ENCODE data around the gene CLEC1B.
"Not testable (repeated sequence)": the region's sequence is repeated elsewhere in the genome, so short reads cannot be mapped to it uniquely, and the experiment has no call there.

CLEC1B gene

DNA sequence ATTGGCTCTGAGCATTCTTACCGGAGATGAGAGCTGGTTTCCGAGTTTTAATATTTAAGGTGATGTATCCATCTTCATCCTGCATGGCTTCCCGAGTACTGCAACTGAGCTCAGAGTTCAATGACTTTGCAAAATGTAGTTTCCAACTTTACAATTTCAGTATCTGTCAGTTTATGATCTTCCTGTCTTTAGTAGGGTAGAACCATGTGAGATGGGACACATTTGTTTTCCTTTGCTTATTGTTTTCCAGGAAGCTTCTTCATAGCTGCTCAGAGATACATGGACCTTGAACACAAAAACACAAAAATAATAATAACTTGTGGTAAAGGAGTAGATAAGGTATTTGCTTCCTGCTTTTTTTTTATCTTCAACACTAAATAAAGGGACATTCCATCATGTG, at the start of gene CLEC1B:
TSS of gene CLEC1B (minus strand) at position 106 of the 400 bp plus-strand sequence. CDS start at position 85, 21 bp downstream.
- no peak for DNase-seq

DNA sequence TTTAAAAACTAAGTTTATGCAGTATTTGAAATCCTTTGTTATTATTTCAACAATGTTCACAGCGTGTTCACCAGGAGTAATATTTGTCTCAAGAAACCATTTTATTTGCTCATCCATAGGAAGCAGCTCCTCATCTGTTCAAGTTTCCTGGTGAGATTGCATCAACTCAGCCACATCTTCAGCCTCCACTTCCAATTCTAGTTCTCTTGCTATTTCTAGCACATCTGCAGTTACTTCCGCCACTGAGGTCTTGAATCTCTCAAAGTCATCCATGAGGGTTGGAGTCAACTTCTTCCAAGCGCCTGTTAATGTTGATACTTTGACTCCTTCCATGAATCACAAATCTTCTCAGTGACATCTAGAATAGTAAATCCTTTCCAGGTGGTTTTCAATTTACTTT, 49.6 kb upstream of the CLEC1B start:
- no peak for DNase-seq

GRCh38 chr12:10042167-10042566, 43.2 kb upstream of the CLEC1B start:
- DNase-seq: no peak

DNA sequence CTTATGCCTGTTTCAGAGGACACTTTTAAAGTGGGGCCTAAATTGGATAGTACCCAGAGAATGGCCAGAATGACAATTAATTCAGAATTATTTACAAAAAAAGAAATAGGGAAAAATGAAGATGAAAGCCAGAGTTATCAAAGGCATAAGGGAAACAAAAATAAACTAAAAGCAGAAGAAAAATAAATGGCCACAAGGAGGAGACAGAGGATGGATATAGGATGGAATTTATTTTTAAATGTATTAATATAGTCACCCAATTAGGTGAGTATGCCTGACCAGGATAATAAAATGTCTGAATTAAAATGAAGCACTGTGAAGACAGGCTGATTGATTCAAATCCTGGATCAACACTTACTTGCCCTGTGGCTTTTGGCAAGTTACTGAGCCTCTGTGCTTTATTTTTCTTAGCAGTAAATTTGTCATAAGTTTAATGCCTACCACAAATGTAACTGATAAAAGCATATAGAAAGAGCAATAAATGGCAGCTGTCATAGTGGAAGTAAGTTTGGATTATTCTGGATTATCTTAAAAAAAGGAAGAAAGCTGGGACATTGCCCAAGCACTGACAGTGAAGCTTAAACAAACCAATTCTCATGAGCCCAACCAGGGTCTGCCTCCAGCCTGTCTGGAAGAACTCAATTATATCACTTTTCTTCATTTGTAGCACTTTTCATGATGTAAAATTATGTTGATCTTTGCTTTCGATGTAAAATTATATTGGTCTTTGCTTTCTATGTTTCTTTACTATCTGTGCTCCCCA, 35.0 kb upstream of the CLEC1B start:
- no peak for DNase-seq

DNA sequence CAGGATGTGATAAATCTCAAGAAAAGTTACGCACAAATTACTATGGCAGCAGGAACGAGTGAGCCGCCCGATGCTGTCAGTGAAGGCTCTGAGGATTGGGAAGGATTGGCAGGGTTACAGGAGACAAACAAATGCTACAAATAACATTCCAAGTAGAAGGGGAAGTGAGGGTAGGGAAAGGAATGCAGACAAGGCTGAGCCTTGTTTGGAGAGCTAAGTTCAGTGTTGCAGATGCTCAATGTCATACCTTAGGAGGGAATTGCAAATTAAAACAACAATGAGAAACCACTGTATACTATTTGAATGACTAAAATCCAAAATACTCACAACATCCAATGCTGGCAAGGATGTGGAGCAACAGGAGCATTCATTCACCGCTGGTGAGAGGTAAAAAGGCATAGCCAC, 32.9 kb upstream of the CLEC1B start:
- no peak for DNase-seq

DNA sequence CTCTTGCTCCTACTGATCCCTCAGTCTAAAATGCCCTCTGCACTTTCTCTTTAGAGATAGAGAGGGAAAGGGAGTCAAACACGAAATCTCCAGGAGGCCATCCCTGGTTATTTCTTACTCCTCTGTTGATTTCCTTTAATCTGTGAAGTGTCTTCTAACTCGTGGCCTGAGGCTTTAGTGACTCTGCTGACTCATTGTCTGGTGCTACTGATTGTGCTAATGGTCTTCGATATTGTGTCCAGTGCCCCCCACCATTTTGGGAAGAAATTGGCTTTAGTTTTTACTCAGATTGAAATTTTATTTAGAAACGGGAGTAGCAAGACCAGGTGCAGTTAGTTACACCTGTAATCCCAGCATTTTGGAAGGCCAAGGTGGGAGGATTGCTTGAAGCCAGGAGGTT, 32.4 kb upstream of the CLEC1B start:
- DNase-seq: no peak

DNA sequence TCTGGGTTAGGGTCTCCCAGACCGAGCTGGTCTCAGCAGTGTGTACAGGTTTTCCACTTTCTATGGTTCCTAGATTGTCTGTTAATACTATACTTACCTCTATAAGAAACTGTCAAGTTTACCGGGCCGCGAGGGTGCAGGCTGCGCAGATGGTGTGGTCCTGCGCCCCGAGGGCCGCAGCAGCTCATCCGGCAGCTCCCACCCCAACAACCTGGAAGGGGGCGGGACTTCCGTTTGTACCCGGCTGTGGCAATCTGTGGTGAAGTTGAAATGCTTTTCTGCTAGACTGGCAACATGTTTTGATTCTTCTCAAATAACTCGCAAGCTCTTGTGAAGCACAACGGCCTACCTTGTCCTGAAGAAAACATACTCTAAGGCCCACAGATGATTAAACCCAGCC, 31.5 kb upstream of the CLEC1B start, which contains the start of gene CLEC9A:
TSS of gene CLEC9A (plus strand) at position 237 of the 400 bp plus-strand sequence. CDS start 22,006 bp downstream, outside the sequence.
- DNase-seq: no peak

DNA sequence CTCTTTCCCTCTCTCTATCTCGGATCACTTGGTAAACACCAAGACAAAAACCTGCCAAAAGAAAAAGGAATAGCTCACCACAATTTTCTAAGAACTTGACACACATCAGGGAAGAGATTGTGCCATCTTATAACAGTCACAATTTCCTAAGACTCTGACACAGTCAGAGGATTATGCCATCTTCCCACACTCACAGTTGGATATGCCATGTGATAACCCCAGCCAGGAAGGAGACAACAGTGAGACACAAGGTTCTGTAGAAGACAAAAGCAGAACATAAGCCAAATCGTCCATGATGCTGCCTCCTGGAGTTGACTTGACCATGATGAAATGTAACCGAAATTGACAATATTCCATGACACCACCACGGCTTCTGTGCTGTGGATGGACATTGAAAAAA, 28.8 kb upstream of the CLEC1B start:
- DNase-seq: no peak

DNA sequence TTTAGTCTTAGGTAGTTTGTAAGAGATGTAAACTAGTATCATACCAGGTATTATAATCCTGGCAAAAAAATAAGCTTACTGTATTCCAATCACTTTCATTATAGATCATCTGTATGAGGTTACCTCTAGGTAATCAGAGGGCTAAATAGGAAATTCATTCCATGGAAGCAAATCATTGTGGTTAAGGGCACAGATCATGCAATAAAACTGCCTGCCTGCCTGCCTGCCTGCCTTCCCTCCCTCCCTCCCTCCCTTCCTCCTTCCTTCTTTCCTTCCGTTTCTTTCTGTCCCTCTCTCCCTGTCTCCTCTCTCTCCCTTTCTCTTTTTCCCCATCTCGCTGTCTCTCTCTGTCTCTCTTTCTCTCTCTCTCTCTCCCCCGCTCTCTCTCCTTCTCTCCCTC, 28.4 kb upstream of the CLEC1B start:
- DNase-seq: no peak

DNA sequence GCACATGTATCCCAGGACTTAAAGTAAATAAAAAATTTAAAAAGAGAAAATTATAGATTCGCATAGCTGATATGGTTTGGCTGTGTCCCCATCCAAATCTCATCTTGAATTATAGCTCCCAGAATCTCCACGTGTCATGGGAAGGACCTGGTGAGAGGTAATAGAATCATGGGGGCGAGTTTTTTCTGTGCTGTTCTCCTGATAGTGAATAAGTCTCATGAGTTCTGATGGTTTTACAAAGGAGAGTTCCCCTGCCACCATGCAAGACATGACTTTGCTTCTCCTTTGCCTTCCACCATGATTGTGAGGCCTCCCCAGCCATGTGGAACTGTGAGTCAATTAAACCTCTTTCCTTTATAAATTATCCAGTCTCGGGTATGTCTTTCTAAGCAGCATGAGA, 27.7 kb upstream of the CLEC1B start:
- DNase-seq: not testable (repeated sequence)

- DNase-seq: no peak
Measured at GRCh38 chr12:10025236-10025635, 26.3 kb upstream of the CLEC1B start.

- DNase-seq: no peak
Measured at GRCh38 chr12:10021342-10021741, 22.4 kb upstream of the CLEC1B start.

DNA sequence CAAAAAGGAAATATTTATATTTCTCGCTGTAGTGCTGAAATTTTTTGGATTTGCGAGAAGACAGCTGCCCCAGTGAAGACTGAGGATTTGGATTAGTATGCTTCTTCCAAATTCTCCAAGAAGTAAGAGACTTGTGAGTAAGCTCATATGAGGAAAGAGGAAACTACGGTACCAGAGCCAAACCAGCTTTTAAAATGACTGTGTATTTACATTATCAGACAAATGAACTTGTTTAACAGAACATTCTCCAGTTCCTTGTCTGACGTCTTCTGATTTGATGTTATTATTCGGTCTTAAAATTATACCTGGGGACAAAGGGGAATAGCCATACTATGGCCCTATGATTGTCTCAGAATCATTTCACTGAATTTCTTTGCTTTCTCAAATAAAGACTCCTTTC, 19.5 kb upstream of the CLEC1B start:
- DNase-seq: no peak

DNA sequence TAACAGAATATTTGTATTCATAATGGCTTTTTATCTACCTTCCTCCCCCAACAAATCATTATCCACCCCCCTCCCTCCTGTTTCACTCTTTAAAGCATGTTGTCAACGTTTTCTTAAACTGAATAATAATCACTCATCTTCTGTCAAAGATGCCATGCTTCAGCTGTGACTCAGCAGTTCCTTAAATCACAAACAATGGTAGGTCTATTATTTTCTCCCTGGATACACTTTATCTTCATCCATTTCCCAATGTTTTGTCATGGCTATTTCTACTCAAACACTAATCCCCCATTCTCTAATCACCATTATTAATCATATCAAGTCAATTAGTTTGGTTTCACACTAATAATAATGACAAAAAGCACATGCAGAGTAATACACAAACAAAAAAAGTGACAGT, 18.0 kb upstream of the CLEC1B start:
- no peak for DNase-seq

DNA sequence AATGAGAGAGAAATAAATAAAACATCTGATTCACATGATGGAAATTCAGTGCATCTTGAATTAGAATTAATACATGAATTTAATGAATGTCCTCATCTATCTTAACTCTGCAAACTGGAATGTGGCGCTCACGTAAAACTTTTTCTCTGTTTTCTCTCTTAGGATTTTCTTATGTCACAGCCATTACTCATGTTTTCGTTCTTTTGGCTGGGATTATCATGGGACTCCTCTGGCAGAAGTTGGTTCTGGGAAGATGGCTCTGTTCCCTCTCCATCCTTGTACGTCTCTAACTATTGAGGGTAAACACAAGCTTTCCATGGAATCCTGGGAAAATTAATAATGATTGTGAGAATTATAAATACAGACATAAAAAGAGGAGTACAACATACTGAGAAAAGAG, 16.5 kb upstream of the CLEC1B start:
- DNase-seq: no peak

DNA sequence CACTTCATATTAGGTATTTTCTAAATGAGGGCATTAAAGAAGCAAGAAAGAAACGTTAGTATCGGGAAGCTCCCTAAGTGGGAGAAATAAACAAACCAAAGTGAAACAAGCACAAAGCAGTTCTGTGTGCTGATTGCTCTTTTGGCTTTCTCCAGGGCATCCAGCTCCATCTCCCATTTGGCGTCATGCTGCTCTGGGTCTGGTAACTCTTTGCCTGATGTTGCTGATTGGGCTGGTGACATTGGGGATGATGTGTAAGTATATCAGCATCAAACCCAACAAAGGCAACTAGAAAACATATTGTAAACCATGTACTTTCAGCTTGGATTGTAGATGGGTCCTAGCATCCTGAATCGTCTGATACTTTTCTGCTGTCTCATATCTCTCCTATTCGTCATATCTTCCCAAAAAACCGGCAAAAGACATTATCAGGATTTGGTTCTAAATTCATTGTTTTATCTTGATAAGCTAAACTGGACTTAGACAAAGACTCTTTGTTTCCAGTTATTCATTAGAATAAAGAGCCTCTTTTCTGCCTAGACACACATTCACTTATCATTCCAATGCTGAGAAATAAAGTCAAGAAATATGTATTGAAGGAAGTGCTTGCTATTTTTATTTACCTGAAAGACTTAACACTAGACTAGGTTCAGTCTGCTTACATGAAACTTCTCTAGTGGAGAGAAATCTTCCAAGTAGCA, 13.9 kb upstream of the CLEC1B start:
- DNase-seq: no peak

GRCh38 chr12:10001171-10001776, 2.4 kb upstream of the CLEC1B start:
- DNase-seq: no peak

DNA sequence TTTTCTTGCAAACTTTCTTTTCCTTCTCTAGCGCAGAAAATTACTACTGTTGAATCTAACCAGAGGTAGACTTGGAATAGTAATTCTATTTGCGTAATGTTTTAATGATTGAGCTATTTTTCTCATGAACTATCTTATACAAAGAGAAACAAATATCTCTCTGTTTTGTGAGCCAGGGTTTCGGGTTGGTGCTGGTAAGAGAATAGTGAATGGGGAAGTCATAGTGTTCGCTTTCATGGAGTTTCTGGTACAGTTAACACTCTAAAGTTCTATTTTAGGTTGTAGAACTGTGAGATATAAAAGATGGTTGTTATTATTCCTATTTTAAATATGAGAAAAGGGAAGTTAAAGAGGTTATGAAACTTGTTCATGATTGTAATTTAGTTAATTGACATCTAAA, 6.6 kb downstream of the CLEC1B start:
- no peak for DNase-seq

GRCh38 chr12:9991876-9992275, 7.0 kb downstream of the CLEC1B start:
- no peak for DNase-seq

GRCh38 chr12:9980126-9980525, 18.8 kb downstream of the CLEC1B start:
- DNase-seq: no peak

DNA sequence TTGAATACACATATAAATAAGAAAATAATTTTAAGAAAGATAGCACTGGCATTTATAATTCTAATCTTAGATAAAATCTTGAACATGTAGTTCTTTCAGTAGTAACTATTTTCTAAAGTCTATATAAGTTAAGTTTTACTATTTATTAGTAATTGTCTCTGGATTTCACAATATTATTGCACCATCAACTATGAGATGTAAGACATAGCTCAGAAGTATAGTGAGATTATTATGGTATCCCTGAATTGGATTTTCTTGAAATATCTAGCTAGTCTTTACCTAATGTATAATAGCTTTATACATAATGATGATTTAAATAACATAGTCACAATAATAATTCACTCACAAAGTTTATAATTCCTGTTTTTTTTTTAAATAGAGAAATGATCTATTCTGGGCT, 21.0 kb downstream of the CLEC1B start:
- no peak for DNase-seq

GRCh38 chr12:9976626-9977025, 22.3 kb downstream of the CLEC1B start:
- DNase-seq: not testable (repeated sequence)

DNA sequence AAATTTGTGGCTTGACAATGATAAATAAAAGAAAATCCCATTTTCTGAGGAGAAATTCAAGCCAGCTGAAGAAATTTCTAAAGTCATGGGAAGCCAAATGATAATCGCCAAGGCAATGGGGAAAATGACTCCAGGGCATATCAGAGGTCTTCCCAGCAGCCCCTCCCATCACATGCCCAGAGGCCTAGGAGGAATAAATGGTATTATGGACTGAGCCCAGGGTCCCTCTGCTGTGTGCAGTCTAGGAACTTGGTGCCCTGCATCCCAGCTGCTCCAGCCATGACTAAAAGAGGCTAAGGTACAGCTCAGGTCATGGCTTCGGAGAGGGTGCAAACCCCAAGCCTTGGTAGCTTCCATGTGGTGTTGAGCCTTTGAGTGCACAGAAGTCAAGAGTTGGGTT, 23.3 kb downstream of the CLEC1B start:
- DNase-seq: no peak

DNA sequence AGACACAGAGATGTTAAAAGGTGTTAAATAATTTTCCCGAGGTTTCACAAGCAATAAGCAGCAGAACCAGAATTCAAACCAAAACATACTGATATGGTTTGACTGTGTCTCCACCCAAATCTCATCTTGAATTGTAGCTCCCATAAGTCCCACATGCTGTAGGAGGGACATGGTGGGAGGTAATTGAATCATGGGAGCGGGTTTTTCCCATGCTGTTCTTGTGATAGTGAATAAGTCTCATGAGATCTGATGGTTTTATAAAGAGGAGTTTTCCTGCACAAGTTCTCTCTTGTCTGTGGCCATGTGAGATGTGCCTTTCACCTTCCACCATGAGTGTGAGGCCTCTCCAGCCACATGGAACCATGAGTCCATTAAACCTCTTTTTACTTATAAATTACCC, 24.2 kb downstream of the CLEC1B start:
- not testable (repeated sequence) for DNase-seq
